GM12878 (cell line): ENCODE results near the gene RBM10.

Source experiments
- HSF1 ChIP-seq: fragments of 150-350 bp; IDR thresholded peaks from 2 replicates; pipeline ENCODE4 v1.6.1; 2014; ENCODE audit warnings: mild to moderate bottlenecking, low read depth, low read length
- POLR2A ChIP-seq: IDR thresholded peaks from 2 replicates; pipeline ENCODE4 v1.6.1; 2011; ENCODE audit warnings: low read depth, mild to moderate bottlenecking, low read length
- YBX1 ChIP-seq: fragments of 450-650 bp; IDR thresholded peaks from 2 replicates; pipeline ENCODE4 v1.6.1; 2016; ENCODE audit warnings: antibody characterized with exemption

DNA sequence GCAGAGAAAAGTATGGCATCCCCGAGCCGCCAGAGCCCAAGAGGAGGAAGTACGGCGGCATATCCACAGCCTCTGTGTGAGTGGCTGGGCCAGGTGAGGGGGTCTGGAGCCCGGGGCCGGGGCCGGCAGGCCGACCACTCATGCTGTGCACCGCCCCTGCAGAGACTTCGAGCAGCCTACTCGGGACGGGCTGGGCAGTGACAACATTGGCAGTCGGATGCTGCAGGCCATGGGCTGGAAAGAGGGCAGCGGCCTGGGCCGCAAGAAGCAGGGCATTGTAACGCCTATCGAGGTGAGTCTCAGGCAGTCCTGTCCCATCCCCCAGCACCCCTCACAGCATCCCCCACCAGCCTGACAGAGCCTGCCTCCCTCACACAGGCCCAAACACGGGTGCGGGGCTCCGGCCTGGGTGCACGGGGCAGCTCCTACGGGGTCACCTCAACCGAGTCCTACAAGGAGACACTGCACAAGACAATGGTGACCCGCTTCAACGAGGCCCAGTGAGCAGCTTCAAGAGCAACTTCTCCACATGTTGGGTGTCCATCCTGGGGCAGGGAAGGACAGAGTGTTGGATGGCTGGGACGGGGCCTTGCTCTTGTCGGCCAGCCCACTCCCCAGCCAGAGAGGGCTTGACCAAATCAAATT is 41.2 kb downstream of the RBM10 start:
- TF ChIP-seq POLR2A = no peak
- no peak for TF ChIP-seq HSF1
- TF ChIP-seq YBX1 = no peak
